NCI-H1930 (cell line): Measurements from ENCODE around the gene FLVCR2.
"Not testable (repeated sequence)": the region's sequence is repeated elsewhere in the genome, so short reads cannot be mapped to it uniquely, and the experiment has no call there.

Experiments
- DNase-seq, 2 experiments: peaks; one replicate each; lab custom pipeline; 2025; lab: John Stamatoyannopoulos, UW

Gene FLVCR2

GRCh38 chr14:75662966-75663365 is 84.5 kb downstream of the FLVCR2 start:
- DNase-seq, result no peak

- no peak for DNase-seq
Measured at GRCh38 chr14:75667099-75667765, 88.8 kb downstream of the FLVCR2 start.

- DNase-seq, result no peak
Measured at GRCh38 chr14:75672605-75673192, 94.3 kb downstream of the FLVCR2 start.

DNA sequence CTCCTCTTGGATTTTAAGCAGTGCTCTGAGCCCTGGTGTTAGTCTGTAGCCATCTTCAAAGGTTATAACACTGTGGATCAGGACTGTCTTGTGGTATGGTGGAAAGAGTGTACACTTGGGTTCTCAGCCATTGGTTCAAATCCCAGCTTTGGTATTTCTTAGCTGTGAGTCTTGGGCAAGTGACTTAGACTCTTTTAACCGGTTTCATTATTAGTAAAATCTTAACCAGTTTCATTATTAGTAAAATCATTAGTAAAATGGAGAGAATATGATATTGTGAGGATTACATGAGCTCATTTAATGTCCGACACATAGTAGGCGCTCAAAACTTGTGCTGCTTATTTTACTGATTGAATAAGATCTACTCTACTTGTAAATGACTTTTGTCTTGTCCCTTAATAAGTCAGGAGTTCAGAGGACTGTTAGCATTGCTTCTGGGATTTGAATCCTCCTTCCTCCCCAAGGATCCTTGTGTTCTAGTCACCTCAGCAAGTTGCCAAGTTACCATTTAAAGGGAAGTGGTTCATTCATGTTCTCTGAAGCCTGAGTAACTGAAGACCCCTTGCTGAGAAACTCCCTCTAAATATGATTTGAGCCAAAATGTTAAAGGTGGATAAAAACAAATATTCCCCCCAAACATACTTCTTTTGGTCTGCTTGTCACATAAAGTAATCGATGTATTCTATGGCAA is 95.1 kb downstream of the FLVCR2 start:
- no peak for DNase-seq

- no peak for DNase-seq
Measured at GRCh38 chr14:75675265-75675960, 97.0 kb downstream of the FLVCR2 start.

DNA sequence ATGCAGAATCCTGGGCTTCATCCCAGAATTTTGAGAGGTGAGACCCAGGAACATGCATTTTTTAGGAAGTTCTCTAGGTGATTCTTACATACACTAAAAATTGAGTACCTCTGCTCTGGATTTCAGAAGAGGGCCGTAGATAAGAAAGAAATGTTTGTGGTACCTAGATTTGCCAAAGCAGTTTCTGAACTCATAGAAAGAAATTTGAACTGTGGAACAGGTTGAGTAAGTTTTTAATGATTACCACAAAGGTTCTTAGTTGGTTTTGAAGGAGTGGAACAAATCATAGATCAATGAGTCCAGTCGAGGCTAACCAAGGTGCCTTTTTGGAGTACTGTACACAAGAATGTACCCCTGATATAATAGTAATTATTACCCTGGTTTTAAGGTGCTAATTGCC is 107.5 kb downstream of the FLVCR2 start:
- DNase-seq, result no peak

GRCh38 chr14:75689012-75689411 is 110.6 kb downstream of the FLVCR2 start:
- DNase-seq, result no peak

DNA sequence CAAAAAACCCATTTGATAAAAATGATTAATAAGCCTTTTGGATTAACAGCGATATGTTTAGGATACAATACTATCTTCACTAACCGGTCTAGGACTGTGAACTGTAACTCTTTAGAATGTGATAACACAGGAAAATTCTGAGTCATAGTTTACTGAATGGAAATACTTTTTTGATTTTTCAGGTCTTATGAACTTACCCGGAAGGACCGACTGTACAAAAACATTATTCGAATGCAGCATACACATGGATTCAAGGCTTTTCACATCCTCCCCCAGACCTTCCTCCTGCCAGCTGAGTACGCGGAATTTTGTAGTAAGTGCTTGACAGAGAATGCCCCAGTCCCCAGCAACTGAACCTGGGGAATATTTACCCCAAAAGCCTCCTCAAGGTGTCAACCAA is 111.6 kb downstream of the FLVCR2 start:
- no peak for DNase-seq

DNA sequence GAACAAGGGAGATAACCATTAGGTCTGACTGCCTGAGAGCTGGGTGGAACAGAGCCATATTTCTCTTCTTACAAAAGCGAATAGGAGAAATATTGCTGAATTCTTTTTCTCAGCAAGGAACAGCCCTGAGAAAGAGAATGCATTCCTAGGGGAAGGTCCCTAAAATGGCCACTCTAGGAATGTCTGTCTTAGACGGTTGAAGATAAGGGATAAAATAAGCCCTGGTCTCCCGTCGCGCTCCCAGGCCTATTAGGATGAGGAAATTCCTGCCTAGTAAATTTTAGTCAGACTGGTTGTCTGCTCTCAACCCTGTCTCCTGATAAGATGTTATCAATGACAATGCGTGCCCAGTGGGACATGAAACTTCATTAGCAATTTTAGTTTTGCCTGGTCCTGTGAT is 116.6 kb downstream of the FLVCR2 start:
- not testable (repeated sequence) for DNase-seq

DNA sequence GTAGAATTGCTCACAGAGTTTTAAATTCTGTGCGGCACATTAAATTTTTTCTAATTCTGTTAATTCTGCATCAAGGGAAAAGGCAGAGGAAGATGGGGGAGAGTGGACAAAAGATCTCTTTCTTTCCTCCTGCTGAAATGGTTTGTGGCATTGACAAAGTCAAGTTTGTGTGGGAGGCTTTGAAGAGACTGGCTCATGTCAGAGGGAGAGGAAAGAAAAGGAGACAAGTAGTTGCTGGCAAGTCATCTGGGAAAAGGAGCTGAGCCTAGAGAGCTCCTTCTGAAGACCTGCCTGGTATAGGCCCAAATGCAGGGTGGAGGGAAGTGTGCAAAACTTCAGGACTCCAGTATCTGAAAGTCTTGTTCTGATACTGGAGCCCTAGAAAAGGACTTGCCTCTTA is 119.0 kb downstream of the FLVCR2 start:
- no peak for DNase-seq
